ENCODE data around the gene CORIN.

CORIN gene

GRCh38 chr4:47642191-47642830 lies 195.6 kb downstream of the CORIN start:
- no peak for DNase-seq (ENCODE audit: low read depth)

DNA sequence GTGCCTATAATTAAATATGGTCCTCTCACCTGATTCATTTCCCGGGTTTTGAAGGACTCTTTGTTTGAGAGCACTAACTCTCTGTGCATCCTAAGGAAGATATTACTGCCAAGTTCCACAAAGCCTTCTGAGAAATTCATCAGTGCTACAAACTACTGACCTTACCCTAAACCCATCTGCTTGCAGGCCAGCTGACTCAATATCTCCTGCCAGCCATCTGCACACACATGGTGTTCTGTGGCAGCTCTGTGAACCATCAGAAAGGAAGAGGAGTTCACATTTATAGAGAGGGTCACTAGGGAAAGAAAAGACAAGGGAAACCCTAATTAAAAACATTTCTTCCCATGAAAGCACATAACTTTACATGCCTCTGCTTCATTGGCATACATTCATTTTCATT lies 196.1 kb downstream of the CORIN start:
- no peak for DNase-seq (ENCODE audit: low read depth)

GRCh38 chr4:47640911-47641310 lies 197.0 kb downstream of the CORIN start:
- no peak for DNase-seq (ENCODE audit: low read depth)

GRCh38 chr4:47639531-47639930 lies 198.3 kb downstream of the CORIN start:
- DNase-seq (ENCODE audit: low read depth), result no peak

GRCh38 chr4:47631161-47631560 lies 206.7 kb downstream of the CORIN start:
- DNase-seq (ENCODE audit: low read depth), result no peak

- DNase-seq (ENCODE audit: low read depth), result no peak
These were observed 213.8 kb downstream of the CORIN start for GRCh38 chr4:47624031-47624441.

- no peak for DNase-seq (ENCODE audit: low read depth)
These were observed 216.7 kb downstream of the CORIN start for GRCh38 chr4:47621181-47621580.

DNA sequence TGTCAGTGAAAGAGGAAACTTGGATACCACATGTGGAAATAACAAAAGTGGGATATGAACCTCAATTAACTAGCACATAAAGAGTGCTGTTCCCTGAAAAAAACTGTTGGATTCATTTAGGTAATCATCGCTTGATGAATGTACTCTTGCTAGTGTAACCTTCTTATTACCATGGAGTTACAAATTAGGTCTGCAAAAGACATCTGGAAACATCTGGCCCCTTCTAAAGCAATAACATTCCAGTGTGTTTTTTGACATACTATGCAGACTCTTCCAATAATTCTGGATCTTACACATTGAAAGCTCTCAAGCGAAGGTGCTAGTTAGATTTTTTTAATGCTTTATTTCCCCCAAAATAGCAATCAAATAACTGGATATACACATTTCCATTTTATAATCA lies 218.2 kb downstream of the CORIN start:
- no peak for DNase-seq (ENCODE audit: low read depth)

GRCh38 chr4:47617607-47618006 lies 220.3 kb downstream of the CORIN start:
- no peak for DNase-seq (ENCODE audit: low read depth)

DNA sequence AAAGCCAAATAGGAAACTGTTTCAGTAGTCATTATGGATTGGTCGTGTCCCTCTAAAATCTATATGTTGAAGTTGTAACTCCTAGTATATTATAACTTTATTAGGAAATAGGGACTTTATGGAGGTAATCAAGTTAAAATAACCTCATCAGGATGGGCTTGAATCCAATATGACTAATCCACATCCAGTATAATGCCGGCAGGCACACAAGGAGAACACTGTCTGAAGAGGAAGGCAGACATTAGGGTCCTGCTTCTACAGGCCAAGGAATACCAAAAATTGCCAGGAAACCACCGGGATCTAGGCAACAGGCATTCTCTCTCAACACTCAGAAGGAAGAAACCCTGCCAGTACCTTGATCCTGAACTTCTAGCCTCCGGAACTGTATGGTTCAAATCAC lies 222.5 kb downstream of the CORIN start:
- no peak for DNase-seq (ENCODE audit: low read depth)

GRCh38 chr4:47612116-47613023 lies 225.5 kb downstream of the CORIN start:
- DNase-seq (ENCODE audit: low read depth), result no peak

- no peak for DNase-seq (ENCODE audit: low read depth)
These were observed 231.4 kb downstream of the CORIN start for GRCh38 chr4:47606482-47606881.

- DNase-seq (ENCODE audit: low read depth), result no peak
These were observed 239.0 kb downstream of the CORIN start for GRCh38 chr4:47598896-47599295.

DNA sequence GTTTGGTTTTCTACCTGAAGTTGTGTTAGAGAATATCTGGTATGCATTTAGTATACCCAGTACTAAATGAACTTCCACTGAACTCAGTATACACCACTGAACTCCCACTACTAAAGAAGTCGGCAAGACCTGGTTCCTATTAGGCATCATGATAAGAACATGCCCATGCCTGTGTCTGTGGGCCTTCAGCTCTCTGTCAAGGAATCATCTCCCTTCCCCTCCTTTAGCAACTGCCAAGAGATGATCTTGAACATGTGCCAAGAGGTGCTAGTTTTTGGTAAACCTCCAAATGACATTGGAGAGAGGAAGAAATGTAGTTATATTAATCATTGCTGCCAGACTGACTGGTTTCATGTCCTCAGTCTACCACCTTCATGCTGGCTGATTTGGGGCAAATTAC lies 239.5 kb downstream of the CORIN start:
- no peak for DNase-seq (ENCODE audit: low read depth)

DNA sequence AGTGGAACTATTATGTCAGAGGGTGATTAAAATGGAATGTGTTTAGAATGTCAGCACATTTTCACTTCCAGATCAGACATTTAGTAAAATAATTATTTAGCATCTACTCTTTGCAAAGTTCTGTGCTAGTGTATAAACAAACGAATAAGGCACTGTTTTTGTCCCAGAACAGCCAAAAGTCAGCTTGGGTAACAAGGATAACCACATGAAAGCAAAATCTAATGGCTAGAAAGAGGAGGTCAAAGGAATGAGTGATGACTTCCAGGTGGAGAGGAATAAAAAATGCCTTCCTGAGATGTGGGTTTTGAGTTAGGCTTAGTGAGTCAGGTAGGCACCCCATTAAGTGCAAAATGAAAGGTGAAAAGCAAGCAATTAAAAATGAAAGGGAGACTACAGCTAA lies 240.2 kb downstream of the CORIN start:
- no peak for DNase-seq (ENCODE audit: low read depth)

GRCh38 chr4:47590325-47590724 lies 247.5 kb downstream of the CORIN start:
- DNase-seq (ENCODE audit: low read depth), result no peak

DNA sequence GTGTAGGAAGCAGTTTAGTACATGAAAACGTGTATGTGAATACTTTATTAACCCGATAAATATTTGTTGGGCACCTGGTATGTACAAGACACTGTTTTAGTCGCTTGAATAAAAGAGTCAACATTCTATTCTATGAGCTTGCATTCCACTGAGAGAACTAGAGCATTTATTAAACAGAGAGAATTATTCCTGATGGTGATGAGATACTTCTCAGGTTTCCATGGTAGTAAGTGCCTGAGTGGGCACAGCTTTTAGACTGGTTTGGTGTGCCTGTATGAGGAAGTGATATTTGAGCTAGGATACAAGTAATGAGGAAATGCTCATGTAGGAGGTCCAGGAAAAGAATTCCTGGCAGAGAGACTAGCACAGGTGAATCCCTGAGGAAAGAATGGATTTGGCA lies 258.6 kb downstream of the CORIN start:
- no peak for DNase-seq (ENCODE audit: low read depth)

- no peak for DNase-seq (ENCODE audit: low read depth)
These were observed 259.9 kb downstream of the CORIN start for GRCh38 chr4:47577779-47578553.

DNA sequence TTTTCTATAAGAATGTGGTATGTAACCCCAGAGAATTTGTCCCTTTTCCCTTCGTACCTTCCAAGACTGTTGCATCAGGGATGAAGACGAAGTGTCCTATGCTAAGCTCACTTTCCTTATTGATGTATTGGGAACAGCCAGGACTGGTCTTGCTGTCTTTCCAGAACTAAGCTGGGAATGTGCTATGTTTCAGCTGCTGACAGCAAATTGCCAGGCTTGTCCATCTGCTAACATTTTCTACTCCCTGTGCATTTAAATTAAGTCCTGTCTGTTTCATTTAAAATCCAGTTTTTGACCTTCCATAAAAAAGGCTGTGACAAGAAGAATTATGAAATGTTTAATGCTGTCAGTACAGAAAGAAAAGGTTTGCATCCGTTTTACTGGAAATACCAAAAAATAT lies 264.9 kb downstream of the CORIN start:
- DNase-seq (ENCODE audit: low read depth), result no peak

DNA sequence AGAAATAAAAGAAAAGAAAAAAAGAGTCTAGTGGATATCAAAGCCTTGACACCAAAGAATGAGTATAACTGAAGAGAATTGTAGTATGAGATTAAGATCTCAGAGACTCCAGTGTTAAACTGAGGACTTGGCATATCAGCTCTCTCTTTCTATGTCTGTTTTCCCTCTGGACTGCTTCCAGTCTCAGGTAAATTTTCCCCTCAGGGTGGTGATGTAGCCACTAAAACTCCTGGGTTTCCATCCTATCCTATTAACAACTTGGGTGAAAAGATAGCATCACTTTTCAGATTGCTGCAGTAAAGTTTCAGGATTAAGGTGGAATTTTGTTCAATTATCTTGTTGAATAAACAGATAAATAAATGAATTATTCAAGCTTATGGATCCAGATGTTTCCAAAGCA lies 267.1 kb downstream of the CORIN start:
- DNase-seq (ENCODE audit: low read depth), result no peak

DNA sequence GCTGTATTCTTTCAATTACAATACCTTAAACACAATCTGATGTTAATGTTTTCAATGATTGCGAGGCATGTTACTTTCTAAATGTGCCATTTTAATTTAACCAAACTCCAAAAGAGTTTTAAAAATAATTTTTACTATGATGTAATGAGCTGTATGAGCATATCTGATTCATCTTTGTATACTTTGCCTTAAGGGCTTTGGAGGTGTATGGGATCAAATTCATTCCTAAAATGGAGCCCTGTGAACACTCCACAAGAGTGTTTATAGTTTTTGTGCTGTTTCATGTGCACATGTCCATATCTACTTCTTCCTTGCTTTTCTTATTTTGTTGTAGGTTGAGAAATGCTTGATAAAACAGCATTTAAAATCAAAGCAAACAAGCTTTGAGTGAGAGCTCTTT lies 270.4 kb downstream of the CORIN start:
- no peak for DNase-seq (ENCODE audit: low read depth)

- DNase-seq (ENCODE audit: low read depth), result no peak
These were observed 270.9 kb downstream of the CORIN start for GRCh38 chr4:47566969-47567368.

DNA sequence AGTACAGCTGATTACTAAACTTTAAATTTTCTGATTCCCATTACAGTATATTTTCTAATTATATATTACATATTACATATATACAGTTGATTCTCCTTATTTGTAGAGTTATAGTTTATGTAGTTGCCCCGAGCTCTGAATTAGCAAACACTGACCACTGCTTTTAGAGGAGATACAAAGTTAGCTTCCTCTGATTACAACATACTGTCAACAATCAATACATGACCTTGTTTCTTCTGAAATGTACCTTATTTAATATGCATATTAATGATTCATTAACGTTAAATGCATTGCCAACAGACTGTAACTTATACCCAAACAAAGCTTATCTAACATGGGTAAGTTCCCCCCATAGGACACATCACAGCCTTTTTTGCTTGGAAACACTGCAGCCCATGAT lies 271.3 kb downstream of the CORIN start:
- DNase-seq (ENCODE audit: low read depth), result no peak
